Dedifferentiated amniotic fluid mesenchymal stem cell (primary cell): ENCODE data around the gene MIEF1.

Experiments
- DNase-seq: peaks from one replicate; pipeline ENCODE4 v3.0.0-alpha.2; 2016; ENCODE audit errors: extremely low spot score

The MIEF1 gene

DNA sequence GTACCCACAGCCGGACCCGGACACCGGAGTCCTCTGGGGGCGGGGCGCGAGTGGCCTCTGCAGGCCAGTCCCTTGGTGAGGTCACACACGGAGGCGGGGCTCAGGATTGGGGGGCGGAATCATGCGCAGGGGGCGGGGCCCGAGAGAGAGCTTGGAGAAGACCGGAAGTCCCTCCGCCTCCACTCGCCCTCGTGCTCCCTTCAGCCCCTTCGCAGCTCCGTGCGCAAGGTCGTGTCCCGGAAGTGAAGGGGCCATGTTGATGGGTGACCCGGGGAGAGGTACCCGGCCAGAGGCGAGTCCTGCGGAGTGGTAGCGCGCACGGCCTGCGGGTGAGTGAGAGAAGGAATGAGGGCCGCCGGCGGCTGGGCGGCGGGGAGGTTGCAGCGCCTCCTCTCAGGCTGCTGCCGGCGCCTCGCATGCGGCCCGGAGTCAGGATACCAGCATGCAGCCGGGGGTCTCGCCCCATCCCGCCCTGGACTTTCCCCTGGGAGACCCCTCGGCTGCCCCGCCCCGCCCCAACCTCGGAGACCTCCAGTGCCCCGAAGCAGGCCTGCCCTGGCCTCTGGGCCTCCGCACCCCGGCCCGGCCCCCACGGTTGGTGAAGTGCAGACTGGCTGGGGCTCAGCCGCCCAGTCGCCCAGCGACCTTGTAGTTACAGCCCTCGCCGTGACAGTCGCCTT is at the start of gene MIEF1:
MIEF1 (plus strand) TSS at position 182 of the 680 bp plus-strand sequence. CDS start 9,005 bp downstream, outside the sequence.
- peak; percentile 95 for DNase-seq

DNA sequence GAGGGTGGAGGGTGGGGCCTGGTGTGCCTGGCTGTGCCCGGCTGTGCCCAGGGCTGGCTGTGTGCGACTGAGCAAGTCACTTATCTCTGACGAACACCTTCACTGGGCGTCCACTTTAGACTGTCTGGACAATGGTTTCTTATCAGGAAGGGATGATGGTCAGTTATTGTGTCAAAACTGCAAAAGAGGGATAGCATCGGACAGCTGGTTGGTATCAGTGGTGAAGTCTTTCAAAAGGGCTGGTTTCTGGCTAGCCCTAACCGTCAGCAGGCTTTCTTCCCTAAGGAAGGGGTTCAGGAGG is 49.4 kb upstream of the MIEF1 start:
- DNase-seq, result no peak

DNA sequence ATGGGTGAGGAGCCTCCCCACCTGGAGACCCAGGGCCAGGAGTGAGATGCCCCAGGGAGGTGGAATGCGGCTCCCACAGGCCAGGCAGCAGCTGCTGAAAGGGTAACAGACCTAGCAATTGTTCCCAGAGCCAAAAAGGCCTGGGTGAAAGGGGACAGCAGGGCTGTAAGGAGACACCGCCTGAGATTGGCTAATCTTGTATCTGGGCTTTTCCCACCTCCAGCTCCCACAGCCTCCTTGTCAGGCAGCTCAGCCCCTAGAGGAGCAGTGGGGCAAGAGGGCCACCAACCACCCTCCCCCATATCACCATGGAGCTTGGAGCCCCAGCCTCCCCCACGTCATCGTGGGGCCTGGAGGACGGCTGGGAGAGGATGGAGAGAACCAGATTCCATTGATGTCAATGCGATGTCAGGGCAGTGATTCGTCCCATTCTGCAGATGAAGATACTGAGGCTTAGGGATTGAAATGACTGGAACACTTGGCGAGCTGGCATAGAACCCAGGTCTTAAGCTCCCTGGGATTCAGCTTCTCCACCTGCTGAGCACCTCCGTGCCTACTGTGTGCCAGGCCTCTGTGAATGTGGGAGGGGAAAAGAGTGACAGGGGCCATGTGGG is 48.2 kb upstream of the MIEF1 start:
- no peak for DNase-seq

DNA sequence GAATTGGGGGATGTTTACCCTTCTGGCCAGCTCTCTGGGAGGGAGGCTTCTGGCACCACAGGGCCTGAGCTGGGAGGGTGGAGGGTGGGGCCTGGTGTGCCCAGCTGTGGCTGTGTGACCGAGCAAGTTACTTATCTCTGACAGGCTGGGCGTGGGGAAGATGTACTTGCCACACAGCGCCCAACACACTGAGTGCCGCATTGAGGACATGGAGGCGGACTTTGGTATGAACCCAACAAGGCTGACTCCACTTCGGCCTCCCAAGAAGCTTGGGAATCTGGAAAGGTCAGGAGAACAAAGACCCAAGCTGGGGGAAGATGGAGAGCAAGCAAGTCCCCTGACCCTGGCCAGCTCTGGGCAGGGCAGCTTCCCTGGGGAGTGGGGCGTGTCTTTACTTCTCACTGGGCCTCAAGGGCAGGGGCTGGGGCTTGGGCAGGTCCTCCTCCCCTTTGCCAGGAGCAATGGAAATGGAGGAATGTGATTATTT is 47.7 kb upstream of the MIEF1 start:
- no peak for DNase-seq

DNA sequence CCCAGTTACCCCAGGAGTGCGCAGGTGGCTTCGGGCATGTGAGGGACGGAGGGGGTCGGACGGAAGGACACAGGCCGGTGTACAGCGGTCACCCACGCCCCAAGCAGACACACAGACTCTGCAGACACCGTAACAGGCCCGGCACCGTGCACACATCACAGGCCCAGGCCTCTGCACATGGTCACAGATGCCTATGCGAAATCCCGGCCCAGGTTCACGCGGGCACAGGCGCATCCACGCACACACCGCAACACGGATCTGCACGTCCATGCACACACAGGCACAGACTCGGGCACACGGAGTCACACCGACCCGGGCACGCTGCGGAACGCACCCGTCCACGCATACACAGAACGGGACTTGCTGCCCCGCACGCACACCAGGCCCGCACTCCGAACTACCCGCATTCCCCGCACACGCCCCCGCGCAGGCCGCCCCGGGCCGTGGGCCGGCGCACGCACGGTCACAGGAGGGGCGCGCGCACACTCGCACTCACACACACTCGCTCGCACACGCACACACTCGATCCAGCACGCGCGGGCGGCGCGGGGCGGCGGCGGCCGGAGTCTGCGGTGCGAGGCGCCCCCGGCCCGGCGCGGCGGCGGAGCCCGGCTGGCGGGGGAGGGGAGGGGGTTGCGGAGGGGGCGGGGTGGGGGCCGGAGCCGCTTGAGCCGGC is 45.4 kb upstream of the MIEF1 start, which contains the start of gene MGAT3:
MGAT3 (plus strand) TSS at position 491 of the 676 bp plus-strand sequence. CDS start 30,336 bp downstream, outside the sequence.
- no peak for DNase-seq

DNA sequence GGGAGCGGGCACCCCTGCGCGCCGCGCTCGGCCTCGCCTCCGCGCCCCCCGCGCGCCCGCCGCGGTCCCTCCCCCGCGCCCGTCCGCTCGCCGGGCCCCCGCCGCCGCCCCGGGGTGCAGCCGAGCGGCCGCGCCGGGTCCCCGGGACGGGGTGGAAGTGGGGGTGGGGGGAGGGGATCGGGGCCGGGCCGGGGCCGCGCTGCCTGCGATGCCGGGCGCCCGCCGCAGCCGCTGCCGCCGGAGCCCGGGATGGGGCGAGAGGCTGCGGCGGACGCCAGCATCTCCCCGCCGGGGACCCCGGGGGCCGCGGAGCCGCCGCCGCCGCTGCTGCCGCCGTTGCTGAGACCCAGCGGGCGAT is 44.9 kb upstream of the MIEF1 start:
- no peak for DNase-seq

DNA sequence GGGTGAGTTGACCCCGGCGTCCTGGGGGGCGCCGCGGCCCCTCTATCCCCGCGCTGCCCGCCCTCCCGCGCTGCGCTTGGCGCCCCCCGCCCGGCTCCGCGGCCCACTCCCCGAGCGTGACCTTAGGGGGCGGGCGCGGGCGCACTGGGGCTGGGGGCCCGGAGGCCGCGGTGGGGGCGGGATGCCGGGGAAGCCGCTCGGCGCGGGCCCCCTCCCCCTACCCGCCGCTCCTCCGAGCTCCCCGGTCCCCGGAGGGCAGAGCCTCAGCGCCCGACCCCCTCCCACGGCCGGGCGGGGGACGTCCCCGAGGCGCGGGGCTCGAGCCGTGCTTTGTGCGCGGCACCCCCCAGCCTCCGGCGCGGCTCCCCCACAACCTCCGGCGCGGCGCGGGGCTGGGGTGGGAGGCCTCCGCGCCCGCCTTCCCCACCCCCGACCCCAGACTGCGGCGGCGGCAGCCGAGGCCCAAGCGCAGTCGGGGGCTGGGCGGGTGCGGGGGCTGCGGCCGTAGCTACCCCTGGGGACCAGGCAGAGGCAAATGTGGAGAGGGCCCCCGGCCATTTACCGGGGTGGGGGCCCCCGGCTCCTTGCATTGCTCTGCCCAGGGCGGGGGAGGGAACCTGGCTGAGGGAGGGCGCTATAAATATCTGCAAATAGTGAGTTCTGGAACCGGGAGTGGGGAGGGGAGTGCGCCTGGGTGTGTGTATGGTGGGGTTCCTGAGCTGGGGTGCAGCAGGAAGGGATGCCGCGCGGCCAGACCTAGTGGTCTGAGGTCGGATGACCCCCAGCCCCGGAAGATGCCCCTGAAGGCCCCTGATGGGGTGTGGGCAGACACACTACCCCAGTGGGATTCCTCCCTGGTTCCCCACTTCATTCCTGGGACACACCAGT is 44.3 kb upstream of the MIEF1 start:
- DNase-seq, result no peak

DNA sequence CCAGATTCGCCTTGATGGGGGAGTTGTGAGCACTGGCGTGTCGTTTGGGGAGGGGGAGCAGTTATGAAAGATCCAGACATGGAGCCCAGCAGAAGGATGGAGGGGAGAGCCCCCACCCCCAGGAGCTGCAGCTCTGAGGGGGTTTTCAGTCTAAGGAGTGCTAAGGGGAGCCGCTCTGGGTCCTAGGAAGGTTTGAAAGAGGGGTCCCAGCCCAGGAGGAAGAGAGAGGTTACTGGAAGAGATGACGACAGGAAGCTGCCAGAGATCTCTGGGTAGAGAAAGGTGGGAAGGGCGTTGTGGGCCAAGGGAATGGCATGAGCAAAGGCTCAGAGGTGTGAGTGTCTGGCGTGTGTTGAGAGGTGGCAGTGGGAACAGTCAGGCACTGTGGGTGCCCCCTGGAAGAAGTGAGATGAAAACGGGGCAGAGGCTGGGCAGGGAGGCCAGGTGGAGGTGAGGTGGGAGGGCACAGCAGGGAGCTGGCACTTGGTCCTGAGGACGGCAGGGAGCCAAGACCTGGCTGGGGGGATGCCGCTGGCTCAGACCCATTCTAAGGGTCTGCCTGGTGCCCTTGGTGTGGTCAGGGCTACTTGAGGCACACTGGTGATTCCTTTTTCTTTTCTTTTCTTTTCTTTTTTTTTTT is 43.5 kb upstream of the MIEF1 start:
- DNase-seq, result no peak

DNA sequence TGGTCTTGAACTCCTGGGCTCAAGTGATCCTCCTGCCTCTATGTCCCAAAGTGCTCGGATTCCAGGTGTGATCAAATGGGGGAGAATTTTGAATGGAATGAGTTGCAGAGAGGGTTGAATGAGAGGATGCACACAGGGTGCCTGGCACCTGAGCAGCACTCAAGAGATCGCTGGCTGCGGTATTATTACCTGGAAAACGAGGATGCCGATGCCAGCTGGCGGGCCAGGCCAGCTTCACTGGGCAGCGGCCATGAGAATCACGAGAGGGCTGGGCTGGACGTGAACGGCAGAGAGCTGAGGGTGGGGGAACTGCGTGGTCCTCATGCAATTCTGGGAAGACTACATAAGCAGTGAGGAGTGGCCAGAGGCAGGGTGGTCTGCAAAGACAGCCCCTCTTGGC is 42.4 kb upstream of the MIEF1 start:
- no peak for DNase-seq

DNA sequence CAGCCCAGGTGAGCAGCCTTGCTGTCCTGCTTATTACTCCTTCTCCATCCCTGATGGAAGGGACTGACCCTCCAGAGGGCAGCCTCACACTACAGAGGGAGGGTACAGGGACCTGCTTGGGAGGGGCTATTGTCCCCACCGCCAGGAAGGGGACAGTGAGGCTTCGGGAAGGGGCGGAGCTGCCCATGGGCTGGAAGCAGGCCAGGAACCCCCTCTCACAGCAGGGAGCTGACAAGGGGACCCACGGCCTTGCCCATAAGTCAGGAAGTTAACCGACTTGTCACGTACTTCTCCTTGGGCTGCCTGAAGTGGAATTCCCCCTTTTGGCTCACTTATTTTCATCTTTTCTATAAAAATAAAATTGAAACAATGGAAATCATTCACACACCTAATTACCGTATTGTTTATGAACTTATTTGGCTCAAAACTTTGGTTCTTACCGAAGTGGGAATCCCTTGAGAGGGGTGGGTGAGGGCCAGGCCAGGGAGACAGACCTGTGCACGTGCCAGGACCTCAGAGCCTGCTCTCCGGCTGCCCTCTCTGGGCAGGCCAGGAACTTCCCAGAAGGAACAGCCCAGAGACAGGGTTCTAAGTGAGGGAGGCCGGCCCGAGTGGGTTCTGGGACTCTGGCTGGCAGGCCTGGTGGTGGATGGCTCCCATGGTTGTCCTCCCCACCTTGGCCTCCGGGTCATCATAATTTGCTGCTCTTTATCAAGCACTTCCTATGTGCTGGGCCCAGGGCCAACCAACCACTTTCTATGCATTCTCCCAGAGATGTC is 39.5 kb upstream of the MIEF1 start:
- no peak for DNase-seq

DNA sequence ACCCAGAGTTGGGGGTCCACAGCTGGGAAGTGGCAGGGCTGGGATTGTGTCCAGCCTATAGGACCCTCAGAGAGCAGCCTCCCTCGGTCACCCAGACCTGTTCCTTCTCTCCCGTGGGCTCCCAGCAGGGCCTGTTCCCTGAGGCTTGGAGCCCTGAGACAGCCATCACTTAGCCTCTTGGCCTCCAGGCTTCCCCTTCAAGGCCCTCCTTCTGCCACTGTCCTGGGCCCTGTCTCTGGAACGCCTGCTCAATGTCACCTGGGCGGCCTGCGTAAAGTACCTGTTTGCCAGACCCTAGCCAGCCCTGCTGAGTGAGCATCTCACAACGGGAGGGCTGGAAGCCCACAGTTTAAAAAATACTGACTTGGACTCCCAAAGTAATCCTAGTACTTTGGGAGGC is 38.8 kb upstream of the MIEF1 start:
- no peak for DNase-seq

DNA sequence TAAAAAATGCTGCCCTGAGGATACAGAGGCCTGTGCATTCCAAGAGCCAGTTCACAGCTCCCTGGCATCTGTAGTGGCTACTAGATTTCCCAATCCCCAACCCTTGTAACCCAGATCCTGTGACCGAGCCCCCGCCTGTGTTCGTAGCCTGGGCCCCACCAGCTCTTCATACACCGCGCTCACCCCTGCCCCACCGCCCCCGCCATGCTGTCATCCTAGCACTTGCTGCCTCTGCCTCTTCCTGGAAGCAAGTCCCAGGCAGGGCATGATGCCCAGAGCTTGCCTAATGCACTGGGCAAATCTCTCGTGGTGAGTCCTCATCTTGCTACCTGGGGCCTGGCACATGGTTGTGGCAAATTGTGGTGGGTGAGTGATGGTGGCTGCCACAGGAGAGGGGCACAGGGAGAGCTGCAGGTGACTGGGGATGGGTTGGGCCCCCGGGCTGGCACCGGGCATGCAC is 38.1 kb upstream of the MIEF1 start:
- no peak for DNase-seq

DNA sequence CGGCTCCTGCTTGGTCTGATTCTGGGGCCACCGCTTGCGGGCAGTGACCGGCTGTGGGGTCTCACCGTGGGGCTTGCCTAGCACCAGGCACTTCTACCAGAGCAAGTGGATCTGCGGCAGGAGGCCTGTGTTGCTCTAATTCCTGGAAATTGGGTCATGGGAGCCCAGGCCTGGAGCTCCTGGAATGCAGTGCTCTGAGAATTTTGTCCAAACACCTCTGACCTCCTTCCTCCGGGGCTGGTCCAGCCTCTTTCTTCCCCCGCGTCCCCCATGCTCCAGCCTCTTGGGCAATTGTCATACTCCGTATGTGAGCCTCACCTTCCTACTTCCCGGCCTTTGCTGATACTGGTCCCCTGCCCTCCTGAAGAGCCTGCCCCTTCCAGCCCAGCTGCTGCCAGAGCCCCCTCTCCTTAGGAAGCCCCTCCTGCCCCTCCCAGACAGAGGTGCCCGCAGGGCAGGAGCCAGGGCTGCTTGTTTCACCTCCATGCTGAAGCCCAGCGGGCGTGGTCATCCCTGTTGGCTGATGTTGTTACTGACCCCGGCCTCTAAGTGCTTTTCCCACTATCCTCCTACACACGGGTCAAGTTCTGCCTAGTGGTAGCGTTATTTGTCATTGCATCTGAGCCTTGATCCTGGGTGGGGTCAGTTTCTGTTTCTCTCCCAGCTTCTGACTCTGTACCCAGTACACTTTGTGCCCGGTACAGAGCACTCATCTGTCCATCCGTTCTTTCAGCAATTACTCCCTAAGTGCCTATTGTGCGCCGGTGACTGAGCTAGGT is 35.7 kb upstream of the MIEF1 start:
- no peak for DNase-seq

DNA sequence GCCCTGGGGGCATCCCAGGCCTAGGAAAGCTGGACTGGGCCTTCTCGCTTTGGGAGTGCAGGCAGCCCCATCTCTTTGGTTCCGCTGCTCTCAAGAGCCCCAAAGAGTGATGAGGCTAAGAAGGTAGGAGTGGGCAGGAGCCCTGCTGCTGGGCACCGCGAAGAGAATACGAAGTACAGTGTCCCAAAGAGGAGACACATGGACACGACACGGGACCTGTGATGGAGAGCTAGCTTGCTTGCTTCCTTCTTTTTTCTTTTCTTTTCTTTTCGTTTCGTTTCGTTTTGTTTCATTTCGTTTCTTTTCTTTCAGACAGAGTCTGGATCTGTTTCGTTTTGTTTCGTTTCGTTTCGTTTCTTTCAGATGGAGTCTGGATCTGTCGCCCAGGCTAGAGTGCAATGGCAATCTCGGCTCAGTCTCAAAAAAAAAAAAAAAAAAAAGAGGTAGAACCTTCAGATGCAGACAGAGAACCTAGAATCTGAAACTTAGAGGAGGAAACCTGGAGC is 34.6 kb upstream of the MIEF1 start:
- DNase-seq, result no peak

DNA sequence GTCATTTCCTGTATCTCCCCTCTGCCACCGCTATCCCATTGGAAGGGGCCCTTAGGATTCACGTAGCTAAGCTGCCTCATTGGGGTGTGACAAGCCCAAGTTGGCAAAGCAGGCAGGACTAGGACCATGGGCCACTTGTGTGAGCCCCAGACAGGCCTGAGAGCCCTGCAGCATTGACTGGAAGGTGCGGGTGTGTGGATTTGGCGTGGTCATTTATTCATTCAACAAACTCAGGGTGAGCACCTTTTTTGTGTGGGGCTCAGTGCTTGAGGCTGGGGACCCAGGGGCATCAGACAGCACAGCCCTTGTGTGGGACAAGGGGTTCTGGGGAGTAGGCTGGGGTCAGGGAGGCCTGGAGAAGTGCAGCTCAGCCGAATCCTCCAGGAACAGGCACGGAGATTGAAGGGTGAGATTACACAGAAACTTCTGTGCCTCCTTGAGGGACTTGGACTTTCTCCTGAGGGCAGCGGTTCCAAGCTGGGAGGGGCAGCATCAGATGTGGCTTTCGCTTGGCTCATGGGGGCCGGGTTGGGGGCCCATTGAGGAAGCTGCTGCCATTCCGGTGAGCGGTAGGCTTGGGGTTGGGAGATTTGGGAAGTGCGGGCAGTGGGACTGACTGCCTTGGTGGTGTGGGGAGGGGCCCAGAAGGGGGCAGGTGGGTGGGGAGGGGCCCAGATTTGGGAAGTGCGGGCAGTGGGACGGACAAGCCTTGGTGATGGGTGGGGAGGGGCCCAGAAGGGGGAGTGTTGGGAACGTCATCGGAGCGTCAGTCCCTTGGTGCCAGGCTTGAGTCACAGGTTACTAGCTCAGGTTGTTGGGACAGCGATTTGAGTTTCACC is 33.4 kb upstream of the MIEF1 start:
- DNase-seq, result no peak

DNA sequence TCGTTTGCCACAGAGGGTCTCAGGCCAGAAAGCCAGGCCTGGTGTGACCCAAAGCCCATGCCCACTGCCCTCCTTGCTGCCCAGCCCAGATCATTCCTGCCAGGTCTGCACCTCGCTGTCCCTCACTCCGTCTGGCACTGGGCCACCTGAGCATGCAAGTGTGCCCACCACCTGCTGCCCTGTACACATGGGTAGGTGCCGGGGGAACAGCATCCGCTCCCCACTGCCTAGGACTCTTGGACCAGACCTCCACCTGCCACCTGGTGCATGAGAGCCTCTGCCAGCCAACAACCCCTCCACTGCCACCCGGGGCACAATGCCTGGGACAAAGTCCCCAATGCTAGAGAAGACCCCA is 32.8 kb upstream of the MIEF1 start:
- DNase-seq, result no peak

DNA sequence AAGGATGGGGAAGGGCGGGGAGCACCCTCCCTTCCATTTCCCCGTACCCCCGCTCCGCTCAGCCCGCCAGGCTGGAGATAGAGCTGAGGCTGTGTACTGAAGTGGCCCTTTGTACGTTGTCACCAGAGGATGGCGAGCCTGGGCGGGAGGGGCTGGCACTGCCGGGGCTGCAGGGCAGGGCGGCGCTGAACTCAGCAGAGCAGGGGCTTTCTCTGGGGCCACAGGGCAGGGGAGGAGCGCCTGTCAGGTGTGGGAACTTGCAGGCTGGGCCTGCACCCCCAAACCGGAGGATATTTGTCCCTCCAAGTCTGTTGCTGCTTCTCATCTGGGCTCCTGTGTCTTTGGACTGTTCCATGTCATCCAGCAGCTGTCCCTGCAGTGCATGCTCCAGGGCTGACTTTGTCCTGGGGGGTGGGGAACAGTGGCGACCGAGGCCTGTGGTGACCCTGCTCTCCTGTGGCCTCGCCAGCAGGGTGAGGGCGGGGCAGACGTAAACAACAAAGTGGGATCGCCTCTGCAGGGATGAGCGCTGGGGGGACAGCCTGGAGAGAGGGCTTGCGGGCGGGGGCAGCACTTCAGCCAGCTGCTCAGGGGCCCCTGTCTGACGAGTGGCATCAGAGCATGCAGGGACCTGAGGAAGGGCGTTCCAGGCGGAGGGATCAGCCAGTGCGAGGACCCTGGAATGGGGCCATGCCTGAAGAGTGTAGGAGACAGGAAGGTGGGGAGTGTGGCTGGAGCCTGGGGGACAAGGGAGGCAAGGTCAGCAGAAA is 32.2 kb upstream of the MIEF1 start:
- no peak for DNase-seq
